HFFc6 (cell line): Measurements from ENCODE around the gene ANKRD7. TPM values are rescaled to one million over a fixed set of nuclear protein-coding genes. Genes with fewer than 3 reads are reported as not detected.

Source experiments
- DNase-seq: peaks from one replicate; pipeline ENCODE4 v3.0.0-alpha.2; 2018
- H3K27ac Mint-ChIP-seq: 2 replicates; pipeline ENCODE4 v1.8.0; 2020; ENCODE audit warnings: mild to moderate bottlenecking, mixed read lengths
- H3K27me3 Mint-ChIP-seq: 2 replicates; pipeline ENCODE4 v1.8.0; 2021; ENCODE audit warnings: mild to moderate bottlenecking, moderate library complexity, mixed read lengths; ENCODE audit not compliant: insufficient read depth
- H3K36me3 Mint-ChIP-seq: 2 replicates; pipeline ENCODE4 v1.8.0; 2021; ENCODE audit warnings: low read depth, mixed read lengths
- H3K4me1 Mint-ChIP-seq: 2 replicates; pipeline ENCODE4 v1.8.0; 2020; ENCODE audit warnings: low read depth, mixed read lengths
- H3K4me3 Mint-ChIP-seq: 2 replicates; pipeline ENCODE4 v1.8.0; 2020; ENCODE audit warnings: mild to moderate bottlenecking, moderate library complexity, mixed read lengths
- H3K9me3 Mint-ChIP-seq: 2 replicates; pipeline ENCODE4 v1.8.0; 2020; ENCODE audit warnings: mild to moderate bottlenecking, mixed read lengths
- total RNA-seq, 6 experiments: library from RNA; stranded (reverse); fragmentation: NEBNext Ultra II Directional; extraction: Animal tissue kit (Norgen Biotek cat#: 25700); gene quantifications; 2 replicates in 1 of 6; 3 replicates in 5 of 6; pipeline ENCODE4 v1.2.3, GENCODE V29; 2021
- TF ChIP-seq, protein P1 (sequence below): fragments of 200-600 bp; sonication (generic); IDR thresholded peaks from 2 replicates; pipeline ENCODE4 v1.5.0; 2021; ENCODE audit warnings: antibody characterized with exemption, mild to moderate bottlenecking

Gene ANKRD7
- total RNA-seq, 6 experiments from 2014 or later, result 0.35 to 0.57 (median 0.37) TPM; not detected in 3

DNA sequence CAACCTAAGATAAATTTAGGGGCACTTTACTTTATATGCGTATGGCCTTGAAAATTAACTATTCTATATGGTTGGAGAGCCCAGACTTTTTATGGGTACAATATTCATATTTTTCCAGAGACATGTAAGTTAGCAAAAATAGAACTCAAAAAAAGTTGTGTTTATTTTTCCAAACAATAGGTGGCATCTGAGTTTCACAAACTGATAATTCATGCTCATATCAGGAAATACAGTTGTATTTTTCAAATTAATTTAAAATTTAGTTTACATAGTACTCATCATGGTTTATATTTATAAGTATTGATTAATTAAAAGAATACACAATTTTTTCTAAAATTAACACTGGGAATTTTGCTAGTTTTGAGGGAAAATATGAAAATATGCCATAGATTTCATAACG, 34.6 kb downstream of the ANKRD7 start:
- DNase-seq, result no peak
- no peaks in the 10 kb centered on the region; the same call in 1 of the 2 replicates for H3K9me3 Mint-ChIP-seq
- no peaks in the 10 kb centered on the region for H3K36me3 Mint-ChIP-seq
- H3K27ac Mint-ChIP-seq, result no peak overlapping the region
- TF ChIP-seq, protein P1, sequence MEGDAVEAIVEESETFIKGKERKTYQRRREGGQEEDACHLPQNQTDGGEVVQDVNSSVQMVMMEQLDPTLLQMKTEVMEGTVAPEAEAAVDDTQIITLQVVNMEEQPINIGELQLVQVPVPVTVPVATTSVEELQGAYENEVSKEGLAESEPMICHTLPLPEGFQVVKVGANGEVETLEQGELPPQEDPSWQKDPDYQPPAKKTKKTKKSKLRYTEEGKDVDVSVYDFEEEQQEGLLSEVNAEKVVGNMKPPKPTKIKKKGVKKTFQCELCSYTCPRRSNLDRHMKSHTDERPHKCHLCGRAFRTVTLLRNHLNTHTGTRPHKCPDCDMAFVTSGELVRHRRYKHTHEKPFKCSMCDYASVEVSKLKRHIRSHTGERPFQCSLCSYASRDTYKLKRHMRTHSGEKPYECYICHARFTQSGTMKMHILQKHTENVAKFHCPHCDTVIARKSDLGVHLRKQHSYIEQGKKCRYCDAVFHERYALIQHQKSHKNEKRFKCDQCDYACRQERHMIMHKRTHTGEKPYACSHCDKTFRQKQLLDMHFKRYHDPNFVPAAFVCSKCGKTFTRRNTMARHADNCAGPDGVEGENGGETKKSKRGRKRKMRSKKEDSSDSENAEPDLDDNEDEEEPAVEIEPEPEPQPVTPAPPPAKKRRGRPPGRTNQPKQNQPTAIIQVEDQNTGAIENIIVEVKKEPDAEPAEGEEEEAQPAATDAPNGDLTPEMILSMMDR, result no peak; the same call in 1 of the 2 replicates
- H3K4me1 Mint-ChIP-seq, result no peaks in the 10 kb centered on the region
- no peak overlapping the region for H3K4me3 Mint-ChIP-seq
- H3K27me3 Mint-ChIP-seq, result no peaks in the 10 kb centered on the region; the same call in 1 of the 2 replicates

DNA sequence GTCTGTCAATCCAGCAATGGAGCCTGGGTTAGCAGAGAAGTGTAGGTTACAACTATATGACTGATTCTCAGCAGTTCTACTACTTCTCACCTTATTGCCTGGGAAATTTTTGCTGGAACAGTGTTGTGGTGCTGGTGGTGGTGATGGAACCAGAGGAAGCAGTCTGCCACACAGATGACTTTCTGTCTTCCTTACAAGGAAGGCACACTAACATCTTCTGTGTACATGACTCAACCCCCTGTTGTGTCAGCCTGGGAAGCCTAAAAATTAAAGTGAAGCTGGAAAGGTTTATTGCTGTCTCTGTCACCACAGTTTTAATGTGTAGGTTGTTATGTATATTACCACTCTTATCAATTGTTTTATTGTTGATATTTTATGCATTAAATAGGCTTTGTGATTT, 40.3 kb downstream of the ANKRD7 start:
- TF ChIP-seq, protein P1, result no peak
- H3K27me3 Mint-ChIP-seq, result no peaks in the 10 kb centered on the region; the same call in 1 of the 2 replicates
- H3K4me1 Mint-ChIP-seq, result no peaks in the 10 kb centered on the region
- peaks cover 11% of the 10 kb centered on the region for H3K9me3 Mint-ChIP-seq
- no peak overlapping the region for H3K4me3 Mint-ChIP-seq
- H3K27ac Mint-ChIP-seq, result no peak overlapping the region
- no peaks in the 10 kb centered on the region for H3K36me3 Mint-ChIP-seq
- no peak for DNase-seq

- H3K27me3 Mint-ChIP-seq, result no peaks in the 10 kb centered on the region; the same call in 1 of the 2 replicates
These were observed 56.0 kb downstream of the ANKRD7 start for GRCh38 chr7:118280319-118281012.

DNA sequence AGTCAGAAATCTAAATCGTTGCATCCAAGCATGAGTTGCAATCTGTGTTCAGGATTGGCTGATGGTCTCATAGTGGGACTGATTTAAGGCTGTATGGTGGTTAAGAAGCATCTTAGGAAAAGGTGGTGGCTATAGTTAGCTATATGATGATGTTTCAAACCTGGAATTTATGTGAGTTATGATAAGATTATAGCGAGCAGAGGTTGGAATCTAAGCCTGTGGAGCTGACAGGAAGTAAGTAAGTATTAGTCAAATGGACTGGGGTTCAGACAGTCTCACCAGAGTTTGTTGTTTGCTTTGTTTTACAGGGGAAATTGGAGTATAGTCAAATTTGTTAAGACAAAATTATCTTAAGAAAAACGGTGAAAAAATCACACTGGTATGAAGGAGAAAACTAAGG, 56.7 kb downstream of the ANKRD7 start:
- Mint-ChIP-seq H3K27ac (no peak overlapping the region), H3K4me3 (no peak overlapping the region), H3K9me3 (peaks cover 15% of the 10 kb centered on the region), H3K27me3 (no peaks in the 10 kb centered on the region; the same call in 1 of the 2 replicates), H3K36me3 (no peaks in the 10 kb centered on the region), H3K4me1 (no peaks in the 10 kb centered on the region)
- TF ChIP-seq, protein P1, result no peak
- DNase-seq, result no peak

More at GRCh38 chr7:118280319-118281012, 56.0 kb downstream of the ANKRD7 start:
- H3K27ac Mint-ChIP-seq, result no peak overlapping the region
- H3K4me3 Mint-ChIP-seq, result no peak overlapping the region
- DNase-seq, result no peak
- H3K4me1 Mint-ChIP-seq, result no peaks in the 10 kb centered on the region
- TF ChIP-seq, protein P1, result no peak
- peaks cover 19% of the 10 kb centered on the region for H3K9me3 Mint-ChIP-seq
- H3K36me3 Mint-ChIP-seq, result no peaks in the 10 kb centered on the region

- Mint-ChIP-seq H3K4me1 (no peaks in the 10 kb centered on the region), H3K27ac (no peak overlapping the region), H3K36me3 (no peaks in the 10 kb centered on the region), H3K4me3 (no peak overlapping the region), H3K27me3 (no peaks in the 10 kb centered on the region), H3K9me3 (peaks cover 37% of the 10 kb centered on the region)
- TF ChIP-seq, protein P1, result no peak
- DNase-seq, result no peak
These were observed 60.9 kb downstream of the ANKRD7 start for GRCh38 chr7:118285358-118285757.
